Measurements from ENCODE around the gene IFT22. TPM values are rescaled to one million over a fixed set of nuclear protein-coding genes. Genes with fewer than 3 reads are reported as not detected.
"Not testable (repeated sequence)": the region's sequence is repeated elsewhere in the genome, so short reads cannot be mapped to it uniquely, and the experiment has no call there.

IFT22 gene
- total and polyA plus RNA-seq, 10 donors: 5.5 to 11.0 (median 6.8) TPM

GRCh38 chr7:101264102-101264706, 57.4 kb downstream of the IFT22 start:
- TF ChIP-seq POLR2AphosphoS5 (IDR thresholded peaks at IDR 0.05): peak in 1 of 3 donors; percentile 27
- intact Hi-C loops (cut with DNase I; ENCODE audit: low total_unique reads); H3K4me3 ChIP-seq; H3K27ac ChIP-seq; H3K36me3 ChIP-seq; H3K4me1 ChIP-seq; DNase-seq; H3K9me3 ChIP-seq: not testable (repeated sequence)
- peaks cover 0 to 17% (median 0%) of the 10 kb centered on the region in 7 donors for H3K27me3 ChIP-seq (replicated peaks in 1 of 7)
- 52 to 64% (median 58%) methylated on average over 6 of the region's 6 CpGs for WGBS, 5 donors

Small RNA genes lying within 50 kb of the gene (small RNA-seq; reads per million reads assigned to genes)
- 0 reads per million in 4 donors for gene RNU6-1104P

Other genes with a start within 250 kb of the IFT22 start
- 10 to 100 TPM; 34.9 to 82.2 (median 52.2) TPM for gene TRIM56, start 236.3 kb downstream of the IFT22 start, total RNA-seq
- gene TRIM56, start 236.3 kb downstream of the IFT22 start, polyA plus RNA-seq: 10 to 100 TPM in 1 of 3 donors, 1 to 10 TPM in 2; 5.0 to 16.0 (median 6.3) TPM
- gene SERPINE1, start 194.7 kb downstream of the IFT22 start, total RNA-seq: 10 to 100 TPM in 3 of 7 donors, 1 to 10 TPM in 4; 2.3 to 46.4 (median 8.0) TPM
- 1 to 10 TPM; 2.2 to 4.6 (median 2.6) TPM for gene SERPINE1, start 194.7 kb downstream of the IFT22 start, polyA plus RNA-seq
- 10 to 100 TPM; 20.8 to 49.5 (median 30.4) TPM for gene AP1S1, start 167.3 kb downstream of the IFT22 start, total RNA-seq
- 10 to 100 TPM; 15.4 to 45.0 (median 31.8) TPM for gene AP1S1, start 167.3 kb downstream of the IFT22 start, polyA plus RNA-seq
- gene VGF, start 156.2 kb downstream of the IFT22 start, total RNA-seq: under 1 TPM in 2 of 7 donors, not detected in 5; 0.19 to 0.21 TPM
- gene VGF, start 156.2 kb downstream of the IFT22 start, polyA plus RNA-seq: under 1 TPM in 2 of 3 donors, not detected in 1; 0.06 to 0.09 TPM
- gene NAT16, start 141.5 kb downstream of the IFT22 start, total RNA-seq: not detected
- gene NAT16, start 141.5 kb downstream of the IFT22 start, polyA plus RNA-seq: not detected
- not detected for gene MOGAT3, start 120.8 kb downstream of the IFT22 start, total RNA-seq
- gene MOGAT3, start 120.8 kb downstream of the IFT22 start, polyA plus RNA-seq: not detected
- 10 to 100 TPM; 36.4 to 72.5 (median 59.5) TPM for gene PLOD3, start 104.2 kb downstream of the IFT22 start, total RNA-seq
- gene PLOD3, start 104.2 kb downstream of the IFT22 start, polyA plus RNA-seq: 10 to 100 TPM; 20.4 to 42.4 (median 25.4) TPM
- 10 to 100 TPM; 47.3 to 69.3 (median 60.4) TPM for gene ZNHIT1, start 103.6 kb downstream of the IFT22 start, total RNA-seq
- gene ZNHIT1, start 103.6 kb downstream of the IFT22 start, polyA plus RNA-seq: 100 to 1,000 TPM in 2 of 3 donors, 10 to 100 TPM in 1; 86.3 to 127 (median 103) TPM
- gene CLDN15, start 84.0 kb downstream of the IFT22 start, total RNA-seq: 10 to 100 TPM; 16.7 to 49.2 (median 24.2) TPM
- gene CLDN15, start 84.0 kb downstream of the IFT22 start, polyA plus RNA-seq: 10 to 100 TPM; 11.1 to 26.4 (median 14.5) TPM
- gene FIS1, start 76.7 kb downstream of the IFT22 start, total RNA-seq: 100 to 1,000 TPM; 130 to 234 (median 179) TPM
- gene FIS1, start 76.7 kb downstream of the IFT22 start, polyA plus RNA-seq: 100 to 1,000 TPM; 131 to 250 (median 179) TPM
- under 1 TPM in 3 of 7 donors, not detected in 4; 0.15 to 0.23 (median 0.19) TPM for gene COL26A1, start 41.1 kb upstream of the IFT22 start, total RNA-seq
- gene COL26A1, start 41.1 kb upstream of the IFT22 start, polyA plus RNA-seq: under 1 TPM; 0.22 to 0.32 (median 0.29) TPM

Data from spleen (tissue), 11 donors.